K562 (cell line): ENCODE measurements around the gene JPT1. TPM values are rescaled to one million over a fixed set of nuclear protein-coding genes. Genes with fewer than 3 reads are reported as not detected.

Experiments used
- AFF1 ChIP-seq, 2 experiments: fragments of 450-650 bp; IDR thresholded peaks; 2 replicates each; pipeline ENCODE4 v1.6.1; 2018; ENCODE audit warnings: mild to moderate bottlenecking in 2 of 2, low read depth in 1 of 2; ENCODE audit not compliant: partially characterized antibody in 2 of 2
- BRD9 ChIP-seq: fragments of 450-650 bp; IDR thresholded peaks from 2 replicates; pipeline ENCODE4 v1.6.1; 2018; ENCODE audit warnings: low read depth; ENCODE audit not compliant: partially characterized antibody
- ELF1 ChIP-seq: fragments of 200-800 bp; sonication (Bioruptor generic); IDR thresholded peaks from 2 replicates; pipeline ENCODE4 v1.6.1; 2016; ENCODE audit warnings: missing genetic modification characterization, missing compliant biosample characterization
- GATAD2A ChIP-seq: fragments of 450-650 bp; IDR thresholded peaks from 2 replicates; pipeline ENCODE4 v1.6.1; 2017
- HLTF ChIP-seq: fragments of 450-650 bp; IDR thresholded peaks from 2 replicates; pipeline ENCODE4 v1.6.1; 2016
- HMG20A ChIP-seq: fragments of 450-650 bp; formaldehyde crosslinking; conservative IDR thresholded peaks from 2 replicates; pipeline ENCODE4 v1.4.0; 2020; ENCODE audit warnings: mild to moderate bottlenecking, mixed read lengths
- KAT8 ChIP-seq: fragments of 450-650 bp; IDR thresholded peaks from 2 replicates; pipeline ENCODE4 v1.6.1; 2016; ENCODE audit warnings: low read depth, mild to moderate bottlenecking
- KLF13 ChIP-seq: fragments of 450-650 bp; IDR thresholded peaks from 2 replicates; pipeline ENCODE4 v1.6.1; 2016; ENCODE audit warnings: missing genetic modification characterization, low read depth, mild to moderate bottlenecking, missing compliant biosample characterization, moderate library complexity, borderline replicate concordance
- MAFF ChIP-seq: IDR thresholded peaks from 2 replicates; pipeline ENCODE4 v1.6.1; 2012; ENCODE audit warnings: low read length, improper control_type of control experiment
- NFE2 ChIP-seq: IDR thresholded peaks from 2 replicates; pipeline ENCODE4 v1.6.1; 2014; ENCODE audit warnings: antibody characterized with exemption, low read depth
- NONO ChIP-seq, 2 experiments: fragments of 200-400 bp in 1 of 2; fragments of 450-650 bp in 1 of 2; formaldehyde crosslinking in 1 of 2; IDR thresholded peaks; 2 replicates each; pipeline ENCODE4 v1.6.1; 2017; ENCODE audit warnings: low read depth in 2 of 2, mild to moderate bottlenecking in 2 of 2, moderate library complexity in 2 of 2, low read length in 1 of 2
- NR2C2 ChIP-seq, 2 experiments: fragments of 200-800 bp in 1 of 2; sonication (Bioruptor generic) in 1 of 2; sonication (generic) in 1 of 2; formaldehyde crosslinking in 1 of 2; IDR thresholded peaks; 2 replicates each; pipeline versions ENCODE4 v1.6.1 to v1.8.0; 2016 to 2022; ENCODE audit warnings: mild to moderate bottlenecking in 1 of 2, missing compliant biosample characterization in 1 of 2, missing genetic modification characterization in 1 of 2, missing genetic modification reagents in 1 of 2
- NR4A1 ChIP-seq, 2 experiments: fragments of 250-450 bp in 1 of 2; fragments of 450-650 bp in 1 of 2; sonication (Bioruptor Pico) in 1 of 2; IDR thresholded peaks; 2 replicates each; pipeline versions ENCODE4 v1.4.0 to v1.6.1; 2016 to 2020; ENCODE audit warnings: mild to moderate bottlenecking in 2 of 2, missing compliant biosample characterization in 1 of 2, missing genetic modification characterization in 1 of 2, moderate library complexity in 1 of 2
- POLR2A ChIP-seq: fragments of 450-650 bp; conservative IDR thresholded peaks from 2 replicates; pipeline ENCODE4 v1.6.1; 2016
- TAF1 ChIP-seq: IDR thresholded peaks from 2 replicates; pipeline ENCODE4 v1.6.1; 2011; ENCODE audit warnings: mild to moderate bottlenecking, low read length, moderate library complexity; ENCODE audit not compliant: insufficient read depth, control insufficient read depth, severe bottlenecking; ENCODE audit errors: extremely low read depth
- TARDBP ChIP-seq: fragments of 450-650 bp; IDR thresholded peaks from 2 replicates; pipeline ENCODE4 v1.6.1; 2016
- TOE1 ChIP-seq, 2 experiments: fragments of 450-650 bp in 1 of 2; sonication (generic) in 1 of 2; formaldehyde crosslinking in 1 of 2; IDR thresholded peaks; 2 replicates each; pipeline versions ENCODE4 v1.7.1 to v1.8.0; 2016 to 2022; ENCODE audit warnings: borderline replicate concordance in 2 of 2, mild to moderate bottlenecking in 2 of 2, antibody characterized with exemption in 1 of 2, inconsistent platforms in 1 of 2, low read depth in 1 of 2, missing genetic modification reagents in 1 of 2, moderate library complexity in 1 of 2
- YY1 ChIP-seq, 3 experiments: IDR thresholded peaks; 2 replicates each; pipeline ENCODE4 v1.6.1; 2011; ENCODE audit warnings: low read length in 2 of 3, mild to moderate bottlenecking in 2 of 3, moderate library complexity in 2 of 3, borderline replicate concordance in 1 of 3, control low read depth in 1 of 3, low read depth in 1 of 3; ENCODE audit not compliant: insufficient read depth in 3 of 3, insufficient replicate concordance in 2 of 3, control insufficient read depth in 1 of 3, insufficient read length in 1 of 3; ENCODE audit errors: extremely low read depth in 1 of 3
- ZBTB17 ChIP-seq: fragments of 450-650 bp; formaldehyde crosslinking; IDR thresholded peaks from 2 replicates; pipeline ENCODE4 v1.4.0; 2020; ENCODE audit warnings: mild to moderate bottlenecking
- ZBTB7A ChIP-seq: IDR thresholded peaks from 2 replicates; pipeline ENCODE4 v1.6.1; 2011; ENCODE audit warnings: low read depth, mild to moderate bottlenecking, low read length, moderate library complexity, borderline replicate concordance; ENCODE audit not compliant: control insufficient read depth
- ZKSCAN3 ChIP-seq: fragments of 250-450 bp; sonication (Bioruptor Pico); IDR thresholded peaks from 2 replicates; pipeline ENCODE4 v1.4.0; 2020
- ZNF445 ChIP-seq: fragments of 250-450 bp; sonication (Bioruptor Pico); IDR thresholded peaks from 2 replicates; pipeline ENCODE4 v1.4.0; 2020; ENCODE audit warnings: low read depth, mild to moderate bottlenecking, moderate library complexity
- polyA plus RNA-seq, 8 experiments: library from polyadenylated mRNA; depleted of rRNA in 4 of 8; stranded (reverse) in 5 of 8; unstranded in 3 of 8; fragments of >200 nt; fragmentation: Nextera tagmentation in 2 of 8; fragmentation: Illumina TruSeq in 1 of 8; extraction: Ambion mirVana in 2 of 8; extraction: Trizol in 1 of 8; gene quantifications; 2 replicates each; pipeline versions ENCODE4 v1.2.1 to v1.2.3, GENCODE V29; 2011 to 2014; ENCODE audit warnings: inconsistent platforms in 1 of 8, missing spikeins in 1 of 8
- total RNA-seq, 7 experiments: library from RNA; depleted of rRNA in 6 of 7; stranded (reverse); fragments of >200 nt in 6 of 7; fragmentation: Illumina TruSeq in 2 of 7; extraction: Trizol in 2 of 7; gene quantifications; 2 replicates each; pipeline versions ENCODE4 v1.2.1 to v1.2.3, GENCODE V29; 2011 to 2021; ENCODE audit warnings: low replicate concordance in 1 of 7

The JPT1 gene
- total and polyA plus RNA-seq, 9 of the 15 experiments (the other 6 are each of a cell fraction or from before 2014, with no cell fraction given) = 56.7 to 292 (median 144) TPM

- no peak for TF ChIP-seq AFF1 (IDR thresholded peaks at IDR 0.05; ENCODE audit: low read depth in 1 of 2, partially characterized antibody in 2 of 2)
- no peak for TF ChIP-seq NR4A1 (CRISPR knock-in tag; IDR thresholded peaks at IDR 0.05)
- TF ChIP-seq NR4A1 (tag; IDR thresholded peaks at IDR 0.05) = 0 out of 2 replicates have a peak, but pooled peaks have one; percentile 48
- peak in 2 of 3 experiments; percentile 45 to 89 for TF ChIP-seq YY1 (IDR thresholded peaks at IDR 0.05; ENCODE audit: borderline replicate concordance in 1 of 3, control insufficient read depth in 1 of 3, extremely low read depth in 1 of 3, insufficient read depth in 3 of 3, insufficient read length in 1 of 3, insufficient replicate concordance in 2 of 3, low read depth in 1 of 3, low read length in 2 of 3)
- 0 out of 2 replicates have a peak, but pooled peaks have one; percentile 39 for TF ChIP-seq ZBTB17 (CRISPR knock-in tag)
- no peak for TF ChIP-seq MAFF
- TF ChIP-seq ZNF445 (CRISPR knock-in tag) = no peak
- TF ChIP-seq KLF13 (tag) = no peak
- TF ChIP-seq TARDBP = no peak
- 0 out of 2 replicates have a peak, but pooled peaks have one; percentile 16 for TF ChIP-seq ZBTB7A
- no peak for TF ChIP-seq BRD9
- peak; percentile 38; the same call in 1 of the 2 replicates for TF ChIP-seq KAT8
- TF ChIP-seq GATAD2A = no peak
- TF ChIP-seq ZKSCAN3 (CRISPR knock-in tag) = no peak
- TF ChIP-seq HMG20A = no peak
- no peak for TF ChIP-seq NFE2
- TF ChIP-seq NR2C2 (CRISPR knock-in tag; IDR thresholded peaks at IDR 0.05) = no peak
- TF ChIP-seq NR2C2 (tag; IDR thresholded peaks at IDR 0.05) = 0 out of 2 replicates have a peak, but pooled peaks have one; percentile 36
- TF ChIP-seq POLR2A = peak; percentile 35; the same call in 1 of the 2 replicates
- TF ChIP-seq HLTF = no peak
- TF ChIP-seq NONO (IDR thresholded peaks at IDR 0.05; ENCODE audit: low read depth in 2 of 2, low read length in 1 of 2) = peak in 1 of 2 experiments; percentile 11; a peak in 1 of 4 replicates
- no peak for TF ChIP-seq ELF1 (tag)
- TF ChIP-seq TOE1 (IDR thresholded peaks at IDR 0.05; ENCODE audit: borderline replicate concordance) = no peak
- TF ChIP-seq TOE1 (CRISPR knock-in tag; IDR thresholded peaks at IDR 0.05; ENCODE audit: borderline replicate concordance, low read depth) = 0 out of 2 replicates have a peak, but pooled peaks have one; percentile 16
- peak; percentile 19 for TF ChIP-seq TAF1
These were observed 1.2 kb downstream of the JPT1 start (continued) for GRCh38 chr17:75152922-75153779.
